ENCODE data around the gene CCDC30. TPM values are rescaled to one million over a fixed set of nuclear protein-coding genes. Genes with fewer than 3 reads are reported as not detected.

Gene CCDC30
- total RNA-seq, 1 experiment from 2014 or later = 1.3 TPM

- DNase-seq (ENCODE audit: low read depth, low spot score) = peak; percentile 80
- H3K27me3 ChIP-seq (ENCODE audit: control insufficient read depth, insufficient read depth, low read length) = no peaks in the 10 kb centered on the region; the same call in 1 of the 2 replicates
- CTCF ChIA-PET = no interaction called here
- H3K27ac ChIP-seq (ENCODE audit: low read length) = no peak overlapping the region
- no TSS peak for BruUV-seq (replicated peaks)
- H3K4me3 ChIP-seq (ENCODE audit: low read depth in 2 of 2, low read length in 2 of 2) = peak overlapping the region in 1 of 2 experiments; percentile 42; a peak in 3 of 4 replicates
- no peaks in the 10 kb centered on the region for H3K9me3 ChIP-seq (ENCODE audit: control insufficient read depth, insufficient read depth, low read depth, low read length)
- ATAC-seq = peak; percentile 83
- in situ Hi-C loops (cut with HindIII; ENCODE audit: low pct_unique_long_range_greater_than_20kb, low sequenced_read_pairs) (no loop called here), intact Hi-C loops (cut with micrococcal nuclease; ENCODE audit: unreplicated experiment) (no loop called here)
- H3K4me1 ChIP-seq (ENCODE audit: control insufficient read depth, insufficient read depth, low read length) = no peaks in the 10 kb centered on the region
- no peaks in the 10 kb centered on the region for H3K36me3 ChIP-seq (ENCODE audit: control insufficient read depth, insufficient read depth, low read length)
- TF ChIP-seq SIN3A (IDR thresholded peaks at IDR 0.05; ENCODE audit: borderline replicate concordance, insufficient read depth, low read depth, low read length) = no peak
- TF ChIP-seq, protein P1, sequence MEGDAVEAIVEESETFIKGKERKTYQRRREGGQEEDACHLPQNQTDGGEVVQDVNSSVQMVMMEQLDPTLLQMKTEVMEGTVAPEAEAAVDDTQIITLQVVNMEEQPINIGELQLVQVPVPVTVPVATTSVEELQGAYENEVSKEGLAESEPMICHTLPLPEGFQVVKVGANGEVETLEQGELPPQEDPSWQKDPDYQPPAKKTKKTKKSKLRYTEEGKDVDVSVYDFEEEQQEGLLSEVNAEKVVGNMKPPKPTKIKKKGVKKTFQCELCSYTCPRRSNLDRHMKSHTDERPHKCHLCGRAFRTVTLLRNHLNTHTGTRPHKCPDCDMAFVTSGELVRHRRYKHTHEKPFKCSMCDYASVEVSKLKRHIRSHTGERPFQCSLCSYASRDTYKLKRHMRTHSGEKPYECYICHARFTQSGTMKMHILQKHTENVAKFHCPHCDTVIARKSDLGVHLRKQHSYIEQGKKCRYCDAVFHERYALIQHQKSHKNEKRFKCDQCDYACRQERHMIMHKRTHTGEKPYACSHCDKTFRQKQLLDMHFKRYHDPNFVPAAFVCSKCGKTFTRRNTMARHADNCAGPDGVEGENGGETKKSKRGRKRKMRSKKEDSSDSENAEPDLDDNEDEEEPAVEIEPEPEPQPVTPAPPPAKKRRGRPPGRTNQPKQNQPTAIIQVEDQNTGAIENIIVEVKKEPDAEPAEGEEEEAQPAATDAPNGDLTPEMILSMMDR (IDR thresholded peaks at IDR 0.05) = no peak
- no peak for TF ChIP-seq REST (IDR thresholded peaks at IDR 0.05; ENCODE audit: insufficient read depth in 1 of 2, low read depth in 2 of 2, low read length in 1 of 2)
- TF ChIP-seq POLR2AphosphoS5 (IDR thresholded peaks at IDR 0.05; ENCODE audit: low read depth, low read length) = no peak
- no peak for TF ChIP-seq TCF7L2 (IDR thresholded peaks at IDR 0.05; ENCODE audit: low read depth, low read length)
- POLR2A ChIA-PET = no interaction called here
Measured at GRCh38 chr1:42529724-42530181, 66.7 kb downstream of the CCDC30 start.

DNA sequence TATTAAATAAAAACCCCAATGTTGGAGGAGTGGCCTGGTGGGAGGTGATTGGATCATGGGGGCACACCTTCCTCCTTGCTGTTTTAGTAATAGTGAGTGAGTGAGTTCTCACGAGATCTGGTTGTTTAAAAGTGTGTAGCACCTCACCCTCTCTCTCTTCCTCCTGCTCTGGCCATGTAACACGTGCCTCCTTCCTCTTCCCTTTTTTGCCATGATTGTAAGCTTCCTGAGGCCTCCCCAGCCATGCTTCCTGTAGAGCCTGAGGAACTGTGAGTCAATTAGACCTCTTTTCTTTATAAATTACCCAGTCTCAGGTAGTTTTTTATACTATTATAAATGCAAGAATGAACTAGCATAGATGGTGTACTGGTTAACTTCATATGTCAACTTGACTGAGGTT, 68.0 kb downstream of the CCDC30 start:
- Histone ChIP-seq H3K4me3 (ENCODE audit: low read depth in 2 of 2, low read length in 2 of 2) (no peak overlapping the region), H3K27ac (ENCODE audit: low read length) (no peak overlapping the region), H3K36me3 (ENCODE audit: control insufficient read depth, insufficient read depth, low read length) (no peaks in the 10 kb centered on the region), H3K27me3 (ENCODE audit: control insufficient read depth, insufficient read depth, low read length) (no peaks in the 10 kb centered on the region; the same call in 1 of the 2 replicates), H3K9me3 (ENCODE audit: control insufficient read depth, insufficient read depth, low read depth, low read length) (no peaks in the 10 kb centered on the region), H3K4me1 (ENCODE audit: control insufficient read depth, insufficient read depth, low read length) (no peaks in the 10 kb centered on the region)
- in situ Hi-C loops (cut with HindIII; ENCODE audit: low pct_unique_long_range_greater_than_20kb, low sequenced_read_pairs) = no loop called here
- no peak for TF ChIP-seq POLR2AphosphoS5 (IDR thresholded peaks at IDR 0.05; ENCODE audit: low read depth, low read length)
- TF ChIP-seq, protein P1 (IDR thresholded peaks at IDR 0.05) = no peak
- no peak for TF ChIP-seq SIN3A (IDR thresholded peaks at IDR 0.05; ENCODE audit: borderline replicate concordance, insufficient read depth, low read depth, low read length)
- TF ChIP-seq TCF7L2 (IDR thresholded peaks at IDR 0.05; ENCODE audit: low read depth, low read length) = no peak
- TF ChIP-seq REST (IDR thresholded peaks at IDR 0.05; ENCODE audit: insufficient read depth in 1 of 2, low read depth in 2 of 2, low read length in 1 of 2) = no peak
- intact Hi-C loops (cut with micrococcal nuclease; ENCODE audit: unreplicated experiment) = no loop called here
- POLR2A ChIA-PET = no interaction called here
- no peak for ATAC-seq
- DNase-seq (ENCODE audit: low read depth, low spot score) = no peak
- no TSS peak for BruUV-seq (replicated peaks)
- CTCF ChIA-PET = no interaction called here

Measured in Panc1 (cell line).